HepG2 (cell line): ENCODE results near the gene MYRIP.

Experiments used
- EZH2 ChIP-seq: conservative IDR thresholded peaks from 2 replicates; pipeline ENCODE4 v1.6.1; 2012; ENCODE audit warnings: mild to moderate bottlenecking, low read depth, low read length, moderate library complexity
- JUND ChIP-seq: sonication (generic); formaldehyde crosslinking; IDR thresholded peaks from 2 replicates; pipeline ENCODE4 v1.8.0; 2022; ENCODE audit warnings: mild to moderate bottlenecking, missing genetic modification reagents
- NR1H2 ChIP-seq: sonication (generic); formaldehyde crosslinking; IDR thresholded peaks from 2 replicates; pipeline ENCODE4 v1.8.1; 2022; ENCODE audit warnings: low read depth, missing genetic modification reagents, borderline replicate concordance
- POLR2AphosphoS5 ChIP-seq: IDR thresholded peaks from 2 replicates; pipeline ENCODE4 v1.6.1; 2012; ENCODE audit warnings: low read depth, low read length
- SIN3A ChIP-seq: IDR thresholded peaks from 2 replicates; pipeline ENCODE4 v1.6.1; 2011; ENCODE audit warnings: low read depth, mild to moderate bottlenecking, control low read depth, low read length, borderline replicate concordance
- SMC3 ChIP-seq: IDR thresholded peaks from 2 replicates; pipeline ENCODE4 v1.6.1; 2011; ENCODE audit warnings: low read length, improper control_type of control experiment
- TSC22D2 ChIP-seq: sonication (generic); formaldehyde crosslinking; IDR thresholded peaks from 2 replicates; pipeline ENCODE4 v1.5.1; 2020; ENCODE audit warnings: missing genetic modification reagents, mild to moderate bottlenecking, borderline replicate concordance
- ZBTB42 ChIP-seq: sonication (generic); formaldehyde crosslinking; IDR thresholded peaks from 2 replicates; pipeline ENCODE4 v1.5.0; 2020; ENCODE audit warnings: mild to moderate bottlenecking, missing genetic modification reagents
- ZBTB7A ChIP-seq: sonication (generic); formaldehyde crosslinking; IDR thresholded peaks from 2 replicates; pipeline ENCODE4 v1.8.0; 2022; ENCODE audit warnings: mild to moderate bottlenecking, missing genetic modification reagents
- ZNF558 ChIP-seq: sonication (generic); formaldehyde crosslinking; IDR thresholded peaks from 2 replicates; pipeline ENCODE4 v1.9.0; 2022; ENCODE audit warnings: mild to moderate bottlenecking, missing genetic modification reagents, borderline replicate concordance
- TF ChIP-seq, protein P1 (sequence below): IDR thresholded peaks from 2 replicates; pipeline ENCODE4 v1.6.1; 2016; ENCODE audit warnings: missing biosample characterization, missing genetic modification reagents, low read depth
- TF ChIP-seq, protein P2 (sequence below): sonication (generic); formaldehyde crosslinking; IDR thresholded peaks from 2 replicates; pipeline ENCODE4 v1.5.0; 2020; ENCODE audit warnings: mild to moderate bottlenecking, missing genetic modification reagents, moderate library complexity

DNA sequence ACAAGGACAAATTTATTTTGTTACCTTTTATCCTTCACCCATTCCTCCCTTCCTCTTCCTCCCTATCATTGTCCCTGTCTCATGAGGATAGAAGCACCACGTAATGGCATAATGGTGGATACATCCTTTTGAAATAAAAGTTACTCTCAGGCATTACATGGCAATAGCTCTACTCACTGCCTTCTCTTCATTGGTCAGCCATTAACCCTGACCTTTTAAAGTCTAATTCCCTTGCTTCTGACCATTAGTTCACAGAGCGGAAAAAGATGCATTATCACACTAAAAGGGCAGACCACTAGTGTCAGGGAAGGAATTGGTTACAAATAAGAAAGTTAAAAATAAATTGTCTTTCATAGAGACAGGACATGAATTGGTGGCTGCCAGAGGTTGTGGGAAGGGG, 445.5 kb downstream of the MYRIP start:
- TF ChIP-seq NR1H2 (CRISPR knock-in tag) = no peak
- no peak for TF ChIP-seq JUND
- TF ChIP-seq SIN3A = no peak
- TF ChIP-seq ZBTB42 (CRISPR knock-in tag) = no peak
- no peak for TF ChIP-seq ZBTB7A (CRISPR knock-in tag)
- TF ChIP-seq, protein P1, sequence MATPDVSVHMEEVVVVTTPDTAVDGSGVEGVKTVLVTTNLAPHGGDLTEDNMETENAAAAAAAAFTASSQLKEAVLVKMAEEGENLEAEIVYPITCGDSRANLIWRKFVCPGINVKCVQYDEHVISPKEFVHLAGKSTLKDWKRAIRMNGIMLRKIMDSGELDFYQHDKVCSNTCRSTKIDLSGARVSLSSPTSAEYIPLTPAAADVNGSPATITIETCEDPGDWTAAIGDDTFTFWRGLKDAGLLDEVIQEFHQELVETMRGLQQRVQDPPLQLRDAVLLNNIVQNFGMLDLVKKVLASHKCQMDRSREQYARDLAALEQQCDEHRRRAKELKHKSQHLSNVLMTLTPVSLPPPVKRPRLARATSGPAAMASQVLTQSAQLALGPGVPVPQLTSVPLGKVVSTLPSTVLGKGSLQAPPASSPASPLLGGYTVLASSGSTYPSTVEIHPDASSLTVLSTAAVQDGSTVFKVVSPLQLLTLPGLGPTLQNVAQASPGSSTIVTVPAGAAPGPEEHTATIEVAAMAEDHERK (CRISPR knock-in tag) = no peak
- TF ChIP-seq POLR2AphosphoS5 = no peak
- TF ChIP-seq SMC3 = no peak
- TF ChIP-seq ZNF558 (CRISPR knock-in tag) = no peak
- TF ChIP-seq, protein P2, sequence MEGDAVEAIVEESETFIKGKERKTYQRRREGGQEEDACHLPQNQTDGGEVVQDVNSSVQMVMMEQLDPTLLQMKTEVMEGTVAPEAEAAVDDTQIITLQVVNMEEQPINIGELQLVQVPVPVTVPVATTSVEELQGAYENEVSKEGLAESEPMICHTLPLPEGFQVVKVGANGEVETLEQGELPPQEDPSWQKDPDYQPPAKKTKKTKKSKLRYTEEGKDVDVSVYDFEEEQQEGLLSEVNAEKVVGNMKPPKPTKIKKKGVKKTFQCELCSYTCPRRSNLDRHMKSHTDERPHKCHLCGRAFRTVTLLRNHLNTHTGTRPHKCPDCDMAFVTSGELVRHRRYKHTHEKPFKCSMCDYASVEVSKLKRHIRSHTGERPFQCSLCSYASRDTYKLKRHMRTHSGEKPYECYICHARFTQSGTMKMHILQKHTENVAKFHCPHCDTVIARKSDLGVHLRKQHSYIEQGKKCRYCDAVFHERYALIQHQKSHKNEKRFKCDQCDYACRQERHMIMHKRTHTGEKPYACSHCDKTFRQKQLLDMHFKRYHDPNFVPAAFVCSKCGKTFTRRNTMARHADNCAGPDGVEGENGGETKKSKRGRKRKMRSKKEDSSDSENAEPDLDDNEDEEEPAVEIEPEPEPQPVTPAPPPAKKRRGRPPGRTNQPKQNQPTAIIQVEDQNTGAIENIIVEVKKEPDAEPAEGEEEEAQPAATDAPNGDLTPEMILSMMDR (CRISPR knock-in tag) = no peak
- no peak for TF ChIP-seq TSC22D2 (CRISPR knock-in tag)
- TF ChIP-seq EZH2 = no peak
